ENCODE measurements around the gene TMEM132C.

Gene TMEM132C

GRCh38 chr12:128415036-128415560 lies 148.1 kb downstream of the TMEM132C start:
- DNase-seq (ENCODE audit: low read depth in 1 of 2, low spot score in 1 of 2): no peak

GRCh38 chr12:128418944-128419343 lies 152.0 kb downstream of the TMEM132C start:
- DNase-seq (ENCODE audit: low read depth in 1 of 2, low spot score in 1 of 2): no peak

GRCh38 chr12:128420163-128420562 lies 153.2 kb downstream of the TMEM132C start:
- no peak for DNase-seq (ENCODE audit: low read depth in 1 of 2, low spot score in 1 of 2)

GRCh38 chr12:128421375-128421774 lies 154.4 kb downstream of the TMEM132C start:
- DNase-seq (ENCODE audit: low read depth in 1 of 2, low spot score in 1 of 2): no peak

GRCh38 chr12:128423205-128423604 lies 156.2 kb downstream of the TMEM132C start:
- DNase-seq (ENCODE audit: low read depth in 1 of 2, low spot score in 1 of 2): no peak

- DNase-seq (ENCODE audit: low read depth in 1 of 2, low spot score in 1 of 2): no peak
Observed at GRCh38 chr12:128424931-128425431, 158.0 kb downstream of the TMEM132C start.

GRCh38 chr12:128425666-128426331 lies 158.8 kb downstream of the TMEM132C start:
- no peak for DNase-seq (ENCODE audit: low read depth in 1 of 2, low spot score in 1 of 2)

GRCh38 chr12:128426511-128426910 lies 159.5 kb downstream of the TMEM132C start:
- no peak for DNase-seq (ENCODE audit: low read depth in 1 of 2, low spot score in 1 of 2)

- no peak for DNase-seq (ENCODE audit: low read depth in 1 of 2, low spot score in 1 of 2)
Observed at GRCh38 chr12:128439796-128440195, 172.8 kb downstream of the TMEM132C start.

- no peak for DNase-seq (ENCODE audit: low read depth in 1 of 2, low spot score in 1 of 2)
Observed at GRCh38 chr12:128442096-128442495, 175.1 kb downstream of the TMEM132C start.

GRCh38 chr12:128444598-128444997 lies 177.6 kb downstream of the TMEM132C start:
- no peak for DNase-seq (ENCODE audit: low read depth in 1 of 2, low spot score in 1 of 2)

- no peak for DNase-seq (ENCODE audit: low read depth in 1 of 2, low spot score in 1 of 2)
Observed at GRCh38 chr12:128445415-128446127, 178.6 kb downstream of the TMEM132C start.

- DNase-seq (ENCODE audit: low read depth in 1 of 2, low spot score in 1 of 2): no peak
Observed at GRCh38 chr12:128449146-128449894, 182.3 kb downstream of the TMEM132C start.

GRCh38 chr12:128450810-128451209 lies 183.8 kb downstream of the TMEM132C start:
- no peak for DNase-seq (ENCODE audit: low read depth in 1 of 2, low spot score in 1 of 2)

GRCh38 chr12:128455851-128456250 lies 188.9 kb downstream of the TMEM132C start:
- DNase-seq (ENCODE audit: low read depth in 1 of 2, low spot score in 1 of 2): no peak

- no peak for DNase-seq (ENCODE audit: low read depth in 1 of 2, low spot score in 1 of 2)
Observed at GRCh38 chr12:128456922-128457321, 190.0 kb downstream of the TMEM132C start.

GRCh38 chr12:128458301-128458974 lies 191.5 kb downstream of the TMEM132C start:
- no peak for DNase-seq (ENCODE audit: low read depth in 1 of 2, low spot score in 1 of 2)

GRCh38 chr12:128459067-128459466 lies 192.1 kb downstream of the TMEM132C start:
- DNase-seq (ENCODE audit: low read depth in 1 of 2, low spot score in 1 of 2): no peak

- DNase-seq (ENCODE audit: low read depth in 1 of 2, low spot score in 1 of 2): no peak
Observed at GRCh38 chr12:128463881-128464280, 196.9 kb downstream of the TMEM132C start.

GRCh38 chr12:128467882-128468281 lies 200.9 kb downstream of the TMEM132C start:
- DNase-seq (ENCODE audit: low read depth in 1 of 2, low spot score in 1 of 2): no peak

GRCh38 chr12:128468926-128469325 lies 202.0 kb downstream of the TMEM132C start:
- no peak for DNase-seq (ENCODE audit: low read depth in 1 of 2, low spot score in 1 of 2)

Measured in activated T-helper 1 cell treated with anti-CD3 and anti-CD28 coated beads, Interleukin-2, amount 50 U/mL, for 16 hours (primary cell).